Stimulated activated naive B cell treated with anti-CD40 and anti-IgM and Interleukin-4, amounts not matched to agents 10 μg/mL and 1 μg/mL and 100 μg/mL, for 72 hours (primary cell): Measurements from ENCODE around the gene CMC4.

Experiments
- ATAC-seq, 2 donors: fragments of 150-1000 bp; cut with Tn5 transposase; replicated peaks; 2 replicates each; pipeline ENCODE4 v1.10.0; 2021; ENCODE audit warnings: moderate library complexity in 1 of 2
- DNase-seq: peaks from one replicate; pipeline ENCODE4 v3.0.0; 2021
- H3K27ac Mint-ChIP-seq: one replicate; pipeline ENCODE4 v1.8.0; 2022; ENCODE audit warnings: mild to moderate bottlenecking, mixed read lengths
- H3K27me3 Mint-ChIP-seq, 2 donors: one replicate each; pipeline ENCODE4 v1.8.0; 2022; ENCODE audit warnings: mixed read lengths in 2 of 2
- H3K36me3 Mint-ChIP-seq, 2 donors: one replicate each; pipeline ENCODE4 v1.8.0; 2022; ENCODE audit warnings: mixed read lengths in 2 of 2, mild to moderate bottlenecking in 1 of 2
- H3K4me1 Mint-ChIP-seq, 2 donors: one replicate each; pipeline ENCODE4 v1.8.0; 2022; ENCODE audit warnings: mixed read lengths in 2 of 2, mild to moderate bottlenecking in 1 of 2
- H3K4me3 Mint-ChIP-seq, 2 donors: one replicate each; pipeline ENCODE4 v1.8.0; 2022; ENCODE audit warnings: mild to moderate bottlenecking in 2 of 2, mixed read lengths in 2 of 2, moderate library complexity in 1 of 2
- H3K9me3 Mint-ChIP-seq, 2 donors: one replicate each; pipeline ENCODE4 v1.8.0; 2022; ENCODE audit warnings: mixed read lengths in 2 of 2, mild to moderate bottlenecking in 1 of 2

CMC4 gene

DNA sequence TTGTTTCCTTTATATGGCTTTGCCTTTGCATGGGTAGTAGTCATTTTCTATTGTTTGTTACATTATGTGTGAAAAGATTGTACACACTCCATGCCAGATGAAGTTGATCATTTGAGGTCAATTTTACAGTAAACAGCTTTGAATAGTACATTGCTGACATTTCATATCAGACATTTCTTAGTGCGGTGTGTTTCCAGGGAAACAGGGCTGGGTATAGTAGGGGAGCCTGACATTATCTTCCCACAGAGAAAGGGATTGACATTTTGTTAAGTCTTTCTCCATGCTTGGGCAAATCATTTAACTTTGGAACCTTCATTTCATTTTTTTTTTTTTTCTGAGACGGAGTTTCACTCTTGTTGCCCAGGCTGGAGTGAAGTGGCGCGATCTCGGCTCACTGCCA, 39.3 kb downstream of the CMC4 start:
- Mint-ChIP-seq H3K4me1 (peaks cover 4 to 17% of the 10 kb centered on the region in 2 donors), H3K9me3 (peaks cover 0 to under 1% of the 10 kb centered on the region in 2 donors), H3K27ac (no peak overlapping the region), H3K36me3 (peaks cover 9 to 21% of the 10 kb centered on the region in 2 donors), H3K27me3 (no peaks in the 10 kb centered on the region), H3K4me3 (no peak overlapping the region)
- DNase-seq (no peak), ATAC-seq (no peak)

DNA sequence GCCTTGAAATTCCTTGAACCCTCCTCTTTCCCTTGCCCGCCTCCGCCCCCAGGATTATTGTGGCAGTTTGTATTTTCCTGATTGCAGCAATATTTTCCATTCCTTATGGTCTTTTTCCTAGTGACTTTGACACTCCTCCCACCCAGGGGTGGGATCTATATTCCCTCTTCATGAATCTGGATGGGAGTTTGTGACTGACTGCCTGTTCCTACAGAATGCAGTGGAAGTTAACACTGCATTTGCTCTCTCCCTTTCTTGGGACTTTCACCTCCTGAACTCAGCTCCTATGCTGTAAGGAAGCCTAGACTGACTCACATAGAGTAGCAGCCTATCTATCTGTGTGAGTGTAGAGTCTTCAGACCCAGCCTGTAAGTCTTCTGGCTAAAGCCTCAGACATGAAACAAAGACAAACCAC, 42.1 kb downstream of the CMC4 start:
- Mint-ChIP-seq H3K36me3 (peaks cover 3 to 4% of the 10 kb centered on the region in 2 donors), H3K27ac (peak overlapping the region; percentile 15), H3K9me3 (no peaks in the 10 kb centered on the region), H3K4me3 (peak overlapping the region in 1 of 2 donors; percentile 32), H3K4me1 (peaks cover 9 to 27% of the 10 kb centered on the region in 2 donors), H3K27me3 (no peaks in the 10 kb centered on the region)
- ATAC-seq (no peak), DNase-seq (no peak)

DNA sequence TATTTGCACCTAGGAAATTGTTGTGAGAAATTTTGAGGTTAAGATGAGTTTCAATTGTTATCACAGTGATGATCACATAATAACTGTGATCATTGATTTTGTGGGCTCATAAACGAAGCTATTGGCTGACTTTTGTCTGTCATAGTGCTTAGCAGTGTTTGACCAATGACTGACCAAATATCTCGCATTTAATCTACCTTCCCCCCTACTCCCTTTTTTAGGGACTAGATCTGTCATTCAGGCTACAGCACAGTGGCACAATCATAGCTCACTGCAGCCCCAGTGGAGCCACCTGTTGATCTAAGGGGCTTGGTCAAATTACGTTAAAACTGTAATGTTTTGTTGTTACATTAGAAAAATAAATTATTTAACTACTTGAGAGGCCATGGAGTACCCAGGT, 42.8 kb downstream of the CMC4 start:
- Mint-ChIP-seq H3K27ac (no peak overlapping the region), H3K27me3 (no peaks in the 10 kb centered on the region), H3K4me3 (peak overlapping the region; percentile 82 to 83), H3K9me3 (no peaks in the 10 kb centered on the region), H3K36me3 (peaks cover 3 to 4% of the 10 kb centered on the region in 2 donors), H3K4me1 (peaks cover 9 to 27% of the 10 kb centered on the region in 2 donors)
- ATAC-seq (no peak), DNase-seq (no peak)

DNA sequence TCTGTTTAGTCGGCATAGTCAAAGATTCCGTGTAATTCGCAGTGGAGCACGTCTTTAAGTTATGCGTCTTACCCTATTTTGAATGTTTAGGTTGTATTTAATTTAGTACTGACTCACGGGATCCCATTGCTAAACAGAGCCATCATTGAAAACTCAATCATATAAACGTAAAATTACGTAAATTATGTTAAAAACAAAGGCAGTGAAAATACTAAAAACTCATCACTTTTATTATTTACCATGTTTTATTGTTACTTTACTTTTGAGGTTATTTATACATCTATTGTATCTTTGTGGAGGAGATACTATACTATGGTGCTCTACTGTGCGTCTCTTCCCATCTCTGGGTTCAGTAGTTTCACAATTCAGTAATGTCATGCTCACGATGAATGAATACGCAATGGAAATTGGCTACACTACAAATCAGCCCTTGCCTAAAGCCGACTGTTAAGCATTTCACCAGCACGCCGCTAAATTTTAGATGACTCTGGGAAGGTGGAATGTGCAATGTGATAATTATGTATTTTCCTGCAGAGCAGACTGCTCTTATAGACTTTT, 43.3 kb downstream of the CMC4 start:
- DNase-seq (no peak), ATAC-seq (peak in 1 of 2 donors; percentile 22)
- Mint-ChIP-seq H3K36me3 (peaks cover 3 to 4% of the 10 kb centered on the region in 2 donors), H3K27ac (peak overlapping the region; percentile 96), H3K4me3 (peak overlapping the region; percentile 82 to 83), H3K27me3 (no peaks in the 10 kb centered on the region), H3K4me1 (peaks cover 9 to 27% of the 10 kb centered on the region in 2 donors), H3K9me3 (no peaks in the 10 kb centered on the region)

DNA sequence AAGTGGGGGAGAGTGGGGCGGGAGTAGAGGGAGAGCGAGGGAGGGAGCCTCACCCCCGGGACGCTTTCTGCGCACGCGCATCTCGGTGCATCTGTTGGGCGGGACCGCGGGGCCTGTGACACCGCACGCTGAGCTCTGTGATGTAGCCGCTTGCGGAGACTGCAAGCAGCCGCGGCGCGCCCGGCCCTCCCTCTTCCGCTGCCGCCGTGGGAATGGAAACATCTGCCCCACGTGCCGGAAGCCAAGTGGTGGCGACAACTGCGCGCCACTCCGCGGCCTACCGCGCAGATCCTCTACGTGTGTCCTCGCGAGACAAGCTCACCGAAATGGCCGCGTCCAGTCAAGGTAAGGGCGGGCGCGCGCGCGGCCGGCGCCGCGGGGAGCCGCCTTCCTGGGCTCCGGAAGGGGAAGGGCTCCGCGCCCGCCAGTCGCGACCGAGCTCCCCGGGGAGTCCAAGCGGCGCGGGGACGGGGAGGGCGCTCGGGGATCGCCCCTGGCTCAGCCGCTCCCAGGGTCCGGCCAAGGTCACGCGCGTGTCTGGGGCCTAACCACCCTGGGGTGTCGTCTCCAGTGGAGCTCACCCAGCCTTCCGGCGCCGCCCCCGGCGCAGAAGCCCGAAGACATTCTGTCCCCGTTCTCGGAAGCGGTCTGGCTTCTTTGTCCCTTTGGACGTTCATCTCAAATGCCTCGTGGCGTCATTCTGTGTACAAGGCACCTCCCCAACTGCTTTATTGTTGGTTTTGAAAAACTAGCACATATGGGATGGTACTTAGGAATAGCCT, 44.0 kb downstream of the CMC4 start, which contains the start of gene FUNDC2:
FUNDC2 (plus strand) TSS at position 118 of the 782 bp plus-strand sequence; CDS start at position 213, 95 bp downstream.
- DNase-seq = peak; percentile 93
- ATAC-seq = peak; percentile 89 to 91
- H3K36me3 Mint-ChIP-seq = peaks cover 3 to 4% of the 10 kb centered on the region in 2 donors
- H3K4me3 Mint-ChIP-seq = peak within 1 kb of the TSS; percentile 82 to 83
- peaks cover 9 to 27% of the 10 kb centered on the region in 2 donors for H3K4me1 Mint-ChIP-seq
- H3K27ac Mint-ChIP-seq = peak within 1 kb of the TSS; percentile 96
- H3K9me3 Mint-ChIP-seq = no peaks in the 10 kb centered on the region
- H3K27me3 Mint-ChIP-seq = no peaks in the 10 kb centered on the region

DNA sequence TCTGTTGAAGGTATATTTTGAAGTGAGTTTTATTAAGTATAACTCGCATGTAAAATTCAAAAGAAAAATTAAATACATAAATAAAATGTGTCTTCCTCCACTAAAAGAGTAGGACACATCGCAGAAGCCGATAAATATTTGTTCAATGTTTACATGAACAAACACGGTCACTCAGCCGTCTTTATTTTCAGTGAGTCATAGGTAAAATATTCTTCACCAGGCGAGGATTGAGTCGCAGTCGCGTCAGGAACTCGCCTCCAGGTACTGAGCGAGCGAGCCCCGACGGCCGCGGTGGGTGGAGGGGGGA, 44.6 kb downstream of the CMC4 start:
- Mint-ChIP-seq H3K27ac (peak overlapping the region; percentile 84), H3K9me3 (no peaks in the 10 kb centered on the region), H3K27me3 (no peaks in the 10 kb centered on the region), H3K4me1 (peaks cover 9 to 22% of the 10 kb centered on the region in 2 donors), H3K4me3 (peak overlapping the region; percentile 77 to 82), H3K36me3 (peaks cover 3 to 4% of the 10 kb centered on the region in 2 donors)
- ATAC-seq (no peak), DNase-seq (no peak)

DNA sequence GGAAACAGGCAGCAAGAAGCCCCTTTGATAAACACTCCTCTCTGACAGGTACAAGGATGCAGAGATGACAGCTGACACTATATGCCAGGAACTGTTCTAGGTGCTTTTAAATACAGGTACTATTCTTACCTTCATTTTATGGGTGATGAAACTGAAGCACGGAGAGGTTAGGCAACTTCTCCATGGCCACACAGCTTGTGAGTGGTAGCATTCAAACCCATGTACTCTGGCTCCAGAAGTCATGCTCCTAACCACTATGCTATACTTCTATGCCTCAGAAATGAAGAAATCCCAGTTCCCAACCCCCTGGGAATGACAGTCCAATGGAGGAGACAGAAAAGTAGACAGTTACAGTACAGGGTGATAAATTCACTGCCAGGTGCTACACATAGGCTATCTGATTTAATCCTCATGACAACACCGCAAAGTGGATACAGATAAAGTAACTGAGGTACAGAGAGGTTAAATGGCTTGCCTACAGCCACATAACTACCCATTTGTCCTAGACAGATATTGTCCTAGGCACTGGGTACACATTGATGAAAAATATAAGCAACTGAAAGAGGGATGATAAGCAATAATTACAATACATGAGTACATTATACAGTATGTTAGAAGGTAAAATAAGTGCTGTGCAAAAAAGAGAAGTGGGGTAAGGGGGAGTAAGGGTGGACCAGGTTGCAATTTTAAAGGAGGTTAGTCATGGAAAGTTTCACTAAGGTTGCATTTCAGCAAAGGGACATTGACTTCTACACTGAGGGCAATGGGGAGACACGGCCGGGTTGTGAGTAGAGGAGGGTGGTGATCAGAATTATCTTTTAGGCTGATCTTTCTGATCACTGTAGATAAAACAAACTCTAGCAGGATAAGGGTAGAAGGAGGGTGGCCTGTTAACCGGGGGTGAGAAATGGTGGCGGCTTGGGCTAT, 46.8 kb downstream of the CMC4 start:
- Mint-ChIP-seq H3K4me1 (peaks cover 6 to 16% of the 10 kb centered on the region in 2 donors), H3K36me3 (no peaks in the 10 kb centered on the region), H3K4me3 (peak overlapping the region in 1 of 2 donors; percentile 68), H3K27ac (peak overlapping the region; percentile 51), H3K27me3 (no peaks in the 10 kb centered on the region), H3K9me3 (no peaks in the 10 kb centered on the region)
- DNase-seq = no peak
- ATAC-seq = no peak

DNA sequence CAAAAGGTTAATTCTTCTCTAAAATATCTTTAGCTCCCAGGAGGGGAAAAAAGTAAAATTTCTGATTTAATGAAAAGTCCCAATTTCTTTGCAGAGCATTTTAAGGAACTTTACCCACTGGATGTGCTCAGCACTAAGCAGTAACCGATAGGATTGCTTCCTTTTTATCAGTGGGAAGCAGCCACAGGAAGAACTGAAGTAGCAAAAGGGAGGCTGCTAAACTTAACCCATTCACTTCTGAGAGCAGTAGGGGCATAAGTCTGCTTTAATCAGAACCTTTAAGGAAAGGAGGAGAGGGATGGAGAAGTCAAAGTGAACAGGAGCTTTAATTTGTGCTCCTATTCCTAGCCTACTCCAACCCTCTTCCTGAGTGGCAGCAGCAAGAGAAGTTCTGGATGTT, 48.4 kb downstream of the CMC4 start, which contains the start of gene F8:
F8 (minus strand) TSS at position 139 of the 400 bp plus-strand sequence. CDS start 171 bp downstream, outside the sequence.
- peaks cover 6 to 10% of the 10 kb centered on the region in 2 donors for H3K4me1 Mint-ChIP-seq
- DNase-seq = no peak
- ATAC-seq = no peak
- no peaks in the 10 kb centered on the region for H3K27me3 Mint-ChIP-seq
- no peak within 1 kb of the TSS for H3K4me3 Mint-ChIP-seq
- no peaks in the 10 kb centered on the region for H3K36me3 Mint-ChIP-seq
- no peak within 1 kb of the TSS for H3K27ac Mint-ChIP-seq
- H3K9me3 Mint-ChIP-seq = no peaks in the 10 kb centered on the region

DNA sequence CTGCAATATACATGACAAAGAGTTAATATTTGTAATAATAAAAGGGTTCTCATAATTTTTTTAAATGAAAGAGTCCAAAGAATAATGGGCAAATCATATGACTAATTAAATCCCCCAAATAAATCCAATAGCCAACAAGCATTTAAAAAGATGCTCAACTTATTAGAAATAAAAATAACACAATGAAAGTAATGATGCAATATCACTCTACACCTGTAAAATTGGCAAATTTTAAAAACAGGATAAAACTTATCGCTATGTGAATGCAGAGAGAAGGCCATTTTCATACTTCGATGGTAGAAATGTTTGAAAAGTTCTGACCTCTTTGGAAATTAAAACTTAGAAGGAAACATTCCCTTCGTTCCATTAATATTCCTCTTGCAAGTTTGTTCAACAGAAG, 50.3 kb downstream of the CMC4 start:
- peaks cover 6 to 10% of the 10 kb centered on the region in 2 donors for H3K4me1 Mint-ChIP-seq
- ATAC-seq (no peak), DNase-seq (no peak)
- H3K9me3 Mint-ChIP-seq = no peaks in the 10 kb centered on the region
- no peak overlapping the region for H3K27ac Mint-ChIP-seq
- H3K27me3 Mint-ChIP-seq = no peaks in the 10 kb centered on the region
- no peaks in the 10 kb centered on the region for H3K36me3 Mint-ChIP-seq
- H3K4me3 Mint-ChIP-seq = no peak overlapping the region
